Keratinocyte (primary cell): Measurements from ENCODE around the gene NAA25. TPM values are rescaled to one million over a fixed set of nuclear protein-coding genes. Genes with fewer than 3 reads are reported as not detected.

Experiments
- DNase-seq: peaks from one replicate; pipeline ENCODE4 v3.0.0-alpha.2; 2011; ENCODE audit warnings: low read depth, missing footprints, low spot score
- FAIRE-seq: peaks from 2 replicates; lab custom pipeline; 2011; peaks lifted over from hg19 to GRCh38; lab: Jason Lieb, UNC
- H2AFZ ChIP-seq: 2 replicates; pipeline ENCODE4 v1.6.0; 2012; ENCODE audit warnings: low read length, control low read depth, inconsistent platforms; ENCODE audit not compliant: control insufficient read depth
- H3K27ac ChIP-seq: 2 replicates; pipeline ENCODE4 v1.5.1; 2011; ENCODE audit warnings: low read length; ENCODE audit not compliant: control insufficient read depth, insufficient read depth
- H3K27me3 ChIP-seq: 3 replicates; pipeline ENCODE4 v1.6.0; 2011; ENCODE audit warnings: low read length; ENCODE audit not compliant: control insufficient read depth, insufficient read depth; ENCODE audit errors: extremely low read depth
- H3K36me3 ChIP-seq, 2 experiments: 2 replicates in 1 of 2; 3 replicates in 1 of 2; pipeline ENCODE4 v1.5.1; 2011; ENCODE audit warnings: low read length in 2 of 2, mild to moderate bottlenecking in 1 of 2; ENCODE audit not compliant: control insufficient read depth in 2 of 2, insufficient read depth in 2 of 2; ENCODE audit errors: extremely low read depth in 1 of 2
- H3K4me1 ChIP-seq: 3 replicates; pipeline ENCODE4 v1.5.1; 2011; ENCODE audit warnings: low read length; ENCODE audit not compliant: control insufficient read depth, insufficient read depth; ENCODE audit errors: extremely low read depth
- H3K4me2 ChIP-seq: 3 replicates; pipeline ENCODE4 v1.6.0; 2011; ENCODE audit warnings: low read depth, low read length; ENCODE audit not compliant: control insufficient read depth, insufficient read depth; ENCODE audit errors: extremely low read depth
- H3K4me3 ChIP-seq, 3 experiments: fragments of 200-600 bp in 1 of 3; sonication (generic) in 1 of 3; 2 replicates in 2 of 3; 3 replicates in 1 of 3; pipeline ENCODE4 v1.5.1; 2011 to 2016; ENCODE audit warnings: low read length in 3 of 3, mild to moderate bottlenecking in 3 of 3, control low read depth in 2 of 3, inconsistent platforms in 1 of 3, low read depth in 1 of 3, mixed read lengths in 1 of 3, mixed run types in 1 of 3, moderate library complexity in 1 of 3; ENCODE audit not compliant: control insufficient read depth in 2 of 3, insufficient read depth in 2 of 3; ENCODE audit errors: extremely low read depth in 1 of 3
- H3K79me2 ChIP-seq: 2 replicates; pipeline ENCODE4 v1.6.0; 2012; ENCODE audit warnings: low read length; ENCODE audit not compliant: control insufficient read depth, insufficient read depth
- H3K9ac ChIP-seq: 3 replicates; pipeline ENCODE4 v1.6.0; 2011; ENCODE audit warnings: low read length; ENCODE audit not compliant: control insufficient read depth, insufficient read depth; ENCODE audit errors: extremely low read depth
- H3K9me1 ChIP-seq: 3 replicates; pipeline ENCODE4 v1.6.0; 2011; ENCODE audit warnings: low read length; ENCODE audit not compliant: control insufficient read depth, insufficient read depth; ENCODE audit errors: extremely low read depth
- H3K9me3 ChIP-seq: 2 replicates; pipeline ENCODE4 v1.5.1; 2012; ENCODE audit warnings: low read depth, low read length; ENCODE audit not compliant: control insufficient read depth
- H4K20me1 ChIP-seq: 3 replicates; pipeline ENCODE4 v1.6.0; 2011; ENCODE audit warnings: low read length; ENCODE audit not compliant: control insufficient read depth, insufficient read depth; ENCODE audit errors: extremely low read depth
- CTCF ChIP-seq, 3 experiments: IDR thresholded peaks in 1 of 3; conservative IDR thresholded peaks in 1 of 3; optimal IDR thresholded peaks in 1 of 3; 2 replicates in 2 of 3; 3 replicates in 1 of 3; pipeline versions ENCODE3 to v1.5.1; 2011; ENCODE audit warnings: low read length in 3 of 3, mild to moderate bottlenecking in 3 of 3, moderate library complexity in 2 of 3, control low read depth in 1 of 3, inconsistent platforms in 1 of 3; ENCODE audit not compliant: insufficient read depth in 2 of 3; ENCODE audit errors: extremely low read depth in 1 of 3
- EZH2 ChIP-seq: IDR thresholded peaks from one replicate; pipeline ENCODE4 v1.6.1; 2012; ENCODE audit warnings: inconsistent platforms, mild to moderate bottlenecking, low read length, moderate library complexity
- dilution Hi-C: fragments of 300-500 bp; cut with MboI; formaldehyde crosslinking; loops from one replicate; pipeline ENCODE4 v1.7.0; 2020; ENCODE audit warnings: low sequenced_read_pairs; ENCODE audit not compliant: extremely low pct_ligation_motif_present
- polyA plus RNA-seq, 5 experiments: library from polyadenylated mRNA; depleted of rRNA in 3 of 5; stranded (reverse) in 3 of 5; stranded (forward) in 1 of 5; unstranded in 1 of 5; fragments of >200 nt; gene quantifications; 1 replicate in 1 of 5; 2 replicates in 3 of 5; 3 replicates in 1 of 5; pipeline versions ENCODE4 v1.2.1 to v1.2.3, GENCODE V29; 2011 to 2012; ENCODE audit warnings: missing spikeins in 2 of 5, low read depth in 1 of 5, low replicate concordance in 1 of 5

NAA25 gene
- polyA plus RNA-seq, 1 donor (not counting 4 experiments of a cell fraction or from before 2014, with no cell fraction given) = 26.1 TPM

GRCh38 chr12:112012775-112013600, 95.6 kb downstream of the NAA25 start, which contains the start of the genes ERP29 and TMEM116:
Gene ERP29, plus strand, starts transcription at chr12:112013426. Its CDS starts 40 bp downstream, at chr12:112013466.
Gene TMEM116, minus strand, starts transcription at chr12:112013165. Its CDS starts 7,895 bp downstream, at chr12:112005270.
- Histone ChIP-seq H3K4me3 (peak within 1 kb of the TSS; percentile 86 to 94 (median 93)), H2AFZ (peak within 1 kb of the TSS; percentile 98), H3K4me1 (peaks cover 20% of the 10 kb centered on the region), H3K4me2 (peak within 1 kb of the TSS; percentile 97), H3K36me3 (peaks cover 0 to 5% of the 10 kb centered on the region in 2 experiments), H3K79me2 (peaks cover 47% of the 10 kb centered on the region), H4K20me1 (no peaks in the 10 kb centered on the region), H3K9me1 (peaks cover 4% of the 10 kb centered on the region), H3K9me3 (no peaks in the 10 kb centered on the region), H3K9ac (peak within 1 kb of the TSS; percentile 97), H3K27me3 (no peaks in the 10 kb centered on the region), H3K27ac (peak within 1 kb of the TSS; percentile 96)
- FAIRE-seq (no peak), DNase-seq (peak; percentile 90)
- dilution Hi-C loops = no loop called here
- TF ChIP-seq CTCF (optimal IDR thresholded peaks at IDR 0.05 in 1 of 3, IDR thresholded peaks at IDR 0.05 in 1 of 3, conservative IDR thresholded peaks at IDR 0.05 in 1 of 3; ENCODE audit: extremely low read depth in 1 of 3, insufficient read depth in 2 of 3, low read length in 3 of 3) = peak; percentile 23 to 72 (median 51)
- no peak for TF ChIP-seq EZH2

- TF ChIP-seq EZH2 (no peak), CTCF (optimal IDR thresholded peaks at IDR 0.05 in 1 of 3, IDR thresholded peaks at IDR 0.05 in 1 of 3, conservative IDR thresholded peaks at IDR 0.05 in 1 of 3; ENCODE audit: extremely low read depth in 1 of 3, insufficient read depth in 2 of 3, low read length in 3 of 3) (no peak)
- dilution Hi-C loops = no loop called here
These were observed 96.9 kb downstream of the NAA25 start for GRCh38 chr12:112011685-112012084.

More at GRCh38 chr12:112011685-112012084, 96.9 kb downstream of the NAA25 start:
- FAIRE-seq (no peak), DNase-seq (no peak)
- Histone ChIP-seq H2AFZ (peak overlapping the region; percentile 98), H3K4me3 (peak overlapping the region; percentile 86 to 94 (median 89)), H3K79me2 (peaks cover 38% of the 10 kb centered on the region), H3K27me3 (no peaks in the 10 kb centered on the region), H3K4me2 (peak overlapping the region; percentile 97), H3K9me3 (no peaks in the 10 kb centered on the region), H3K4me1 (peaks cover 18% of the 10 kb centered on the region), H3K27ac (peak overlapping the region; percentile 96), H3K9ac (peak overlapping the region; percentile 97), H4K20me1 (no peaks in the 10 kb centered on the region), H3K9me1 (peaks cover 4% of the 10 kb centered on the region), H3K36me3 (peaks cover 0 to 5% of the 10 kb centered on the region in 2 experiments)
